Activated naive CD8-positive, alpha-beta T cell treated with anti-CD3 and anti-CD28 coated beads, Interleukin-2, amount 50 U/mL, for 24 hours (primary cell): ENCODE measurements around the gene FBXL4.

ENCODE experiments used
- ATAC-seq: fragments of 150-1000 bp; cut with Tn5 transposase; one replicate; pipeline ENCODE4 v1.10.0; 2021
- DNase-seq: peaks from one replicate; pipeline ENCODE4 v3.0.0; 2021
- H3K27ac Mint-ChIP-seq: one replicate; pipeline ENCODE4 v1.8.0; 2021; ENCODE audit warnings: mild to moderate bottlenecking, mixed read lengths
- H3K27me3 Mint-ChIP-seq: one replicate; pipeline ENCODE4 v1.8.0; 2021; ENCODE audit warnings: mixed read lengths
- H3K36me3 Mint-ChIP-seq: one replicate; pipeline ENCODE4 v1.8.0; 2021; ENCODE audit warnings: low read depth, mixed read lengths
- H3K4me1 Mint-ChIP-seq: one replicate; pipeline ENCODE4 v1.8.0; 2021; ENCODE audit warnings: mixed read lengths
- H3K4me3 Mint-ChIP-seq: one replicate; pipeline ENCODE4 v1.8.0; 2021; ENCODE audit warnings: mild to moderate bottlenecking, moderate library complexity, mixed read lengths
- H3K9me3 Mint-ChIP-seq: one replicate; pipeline ENCODE4 v1.8.0; 2021; ENCODE audit warnings: mixed read lengths

FBXL4 gene

GRCh38 chr6:98880486-98880885 is 67.3 kb downstream of the FBXL4 start:
- Mint-ChIP-seq H3K36me3 (peaks cover 42% of the 10 kb centered on the region), H3K27ac (peak overlapping the region; percentile 49), H3K9me3 (no peaks in the 10 kb centered on the region), H3K27me3 (no peaks in the 10 kb centered on the region), H3K4me1 (peaks cover 8% of the 10 kb centered on the region), H3K4me3 (no peak overlapping the region)
- ATAC-seq (peak; percentile 73), DNase-seq (no peak)

- no peak for ATAC-seq
- H3K9me3 Mint-ChIP-seq: no peaks in the 10 kb centered on the region
- peaks cover 8% of the 10 kb centered on the region for H3K4me1 Mint-ChIP-seq
- peaks cover 39% of the 10 kb centered on the region for H3K36me3 Mint-ChIP-seq
- H3K4me3 Mint-ChIP-seq: no peak overlapping the region
- H3K27me3 Mint-ChIP-seq: no peaks in the 10 kb centered on the region
- DNase-seq: no peak
- H3K27ac Mint-ChIP-seq: no peak overlapping the region
Measured at GRCh38 chr6:98877250-98877649, 70.5 kb downstream of the FBXL4 start.

- ATAC-seq: no peak
- peaks cover 2% of the 10 kb centered on the region for H3K4me1 Mint-ChIP-seq
- no peak overlapping the region for H3K4me3 Mint-ChIP-seq
- DNase-seq: no peak
- peaks cover 48% of the 10 kb centered on the region for H3K36me3 Mint-ChIP-seq
- no peaks in the 10 kb centered on the region for H3K9me3 Mint-ChIP-seq
- no peaks in the 10 kb centered on the region for H3K27me3 Mint-ChIP-seq
- no peak overlapping the region for H3K27ac Mint-ChIP-seq
Measured at GRCh38 chr6:98875375-98875774, 72.4 kb downstream of the FBXL4 start.

GRCh38 chr6:98871821-98872220 is 75.9 kb downstream of the FBXL4 start:
- Mint-ChIP-seq H3K9me3 (no peaks in the 10 kb centered on the region), H3K27ac (no peak overlapping the region), H3K36me3 (peaks cover 46% of the 10 kb centered on the region), H3K4me1 (no peaks in the 10 kb centered on the region), H3K4me3 (no peak overlapping the region), H3K27me3 (no peaks in the 10 kb centered on the region)
- DNase-seq: no peak
- no peak for ATAC-seq

GRCh38 chr6:98871057-98871456 is 76.7 kb downstream of the FBXL4 start:
- Mint-ChIP-seq H3K4me1 (no peaks in the 10 kb centered on the region), H3K9me3 (no peaks in the 10 kb centered on the region), H3K4me3 (no peak overlapping the region), H3K36me3 (peaks cover 45% of the 10 kb centered on the region), H3K27ac (no peak overlapping the region), H3K27me3 (no peaks in the 10 kb centered on the region)
- ATAC-seq (no peak), DNase-seq (no peak)

- no peak for ATAC-seq
- DNase-seq: no peak
- no peaks in the 10 kb centered on the region for H3K27me3 Mint-ChIP-seq
- H3K4me3 Mint-ChIP-seq: no peak overlapping the region
- no peak overlapping the region for H3K27ac Mint-ChIP-seq
- peaks cover 15% of the 10 kb centered on the region for H3K36me3 Mint-ChIP-seq
- H3K9me3 Mint-ChIP-seq: no peaks in the 10 kb centered on the region
- H3K4me1 Mint-ChIP-seq: no peaks in the 10 kb centered on the region
Measured at GRCh38 chr6:98864497-98864896, 83.2 kb downstream of the FBXL4 start.

GRCh38 chr6:98848539-98849242 is 99.1 kb downstream of the FBXL4 start:
- Mint-ChIP-seq H3K4me3 (no peak overlapping the region), H3K4me1 (peaks cover 13% of the 10 kb centered on the region), H3K9me3 (no peaks in the 10 kb centered on the region), H3K27ac (no peak overlapping the region), H3K27me3 (peaks cover 56% of the 10 kb centered on the region), H3K36me3 (no peaks in the 10 kb centered on the region)
- ATAC-seq (no peak), DNase-seq (no peak)

- ATAC-seq: peak; percentile 12
- H3K4me3 Mint-ChIP-seq: no peak overlapping the region
Measured at GRCh38 chr6:98847779-98848538, 99.8 kb downstream of the FBXL4 start.

GRCh38 chr6:98847416-98847778 is 100.3 kb downstream of the FBXL4 start:
- Mint-ChIP-seq H3K9me3 (no peaks in the 10 kb centered on the region), H3K27ac (no peak overlapping the region), H3K4me1 (peaks cover 15% of the 10 kb centered on the region), H3K4me3 (no peak overlapping the region), H3K36me3 (no peaks in the 10 kb centered on the region), H3K27me3 (peaks cover 64% of the 10 kb centered on the region)
- ATAC-seq (no peak), DNase-seq (no peak)

More at GRCh38 chr6:98847779-98848538, 99.8 kb downstream of the FBXL4 start:
- DNase-seq: no peak
- no peaks in the 10 kb centered on the region for H3K9me3 Mint-ChIP-seq
- no peak overlapping the region for H3K27ac Mint-ChIP-seq
- peaks cover 60% of the 10 kb centered on the region for H3K27me3 Mint-ChIP-seq
- peaks cover 13% of the 10 kb centered on the region for H3K4me1 Mint-ChIP-seq
- no peaks in the 10 kb centered on the region for H3K36me3 Mint-ChIP-seq

- ATAC-seq: no peak
- no peaks in the 10 kb centered on the region for H3K36me3 Mint-ChIP-seq
- peaks cover 15% of the 10 kb centered on the region for H3K4me1 Mint-ChIP-seq
- DNase-seq: no peak
- H3K27ac Mint-ChIP-seq: no peak overlapping the region
- H3K27me3 Mint-ChIP-seq: peaks cover 73% of the 10 kb centered on the region
- peak overlapping the region; percentile 52 for H3K4me3 Mint-ChIP-seq
- no peaks in the 10 kb centered on the region for H3K9me3 Mint-ChIP-seq
Measured at GRCh38 chr6:98846021-98846380, 101.7 kb downstream of the FBXL4 start.

- DNase-seq (peak; percentile 77), ATAC-seq (peak; percentile 52)
- Mint-ChIP-seq H3K4me3 (peak overlapping the region; percentile 52), H3K27ac (no peak overlapping the region), H3K9me3 (no peaks in the 10 kb centered on the region), H3K27me3 (peaks cover 77% of the 10 kb centered on the region), H3K36me3 (no peaks in the 10 kb centered on the region), H3K4me1 (peaks cover 15% of the 10 kb centered on the region)
Measured at GRCh38 chr6:98845211-98846020, 102.3 kb downstream of the FBXL4 start.

GRCh38 chr6:98844244-98845210 is 103.2 kb downstream of the FBXL4 start:
- H3K4me1 Mint-ChIP-seq: peaks cover 15% of the 10 kb centered on the region
- no peaks in the 10 kb centered on the region for H3K36me3 Mint-ChIP-seq
- peak overlapping the region; percentile 15 for H3K4me3 Mint-ChIP-seq
- no peak overlapping the region for H3K27ac Mint-ChIP-seq
- peaks cover 78% of the 10 kb centered on the region for H3K27me3 Mint-ChIP-seq
- ATAC-seq (no peak), DNase-seq (no peak)
- no peaks in the 10 kb centered on the region for H3K9me3 Mint-ChIP-seq

GRCh38 chr6:98843271-98844243 is 104.2 kb downstream of the FBXL4 start:
- H3K27ac Mint-ChIP-seq: no peak overlapping the region
- no peaks in the 10 kb centered on the region for H3K36me3 Mint-ChIP-seq
- ATAC-seq (no peak), DNase-seq (no peak)
- H3K4me1 Mint-ChIP-seq: peaks cover 15% of the 10 kb centered on the region
- peaks cover 76% of the 10 kb centered on the region for H3K27me3 Mint-ChIP-seq
- H3K4me3 Mint-ChIP-seq: no peak overlapping the region
- H3K9me3 Mint-ChIP-seq: no peaks in the 10 kb centered on the region
